GM13976 (cell line): ENCODE measurements around the gene SETD2.

Source experiments
- DNase-seq: peaks from one replicate; pipeline ENCODE4 v3.0.0; 2012; ENCODE audit warnings: low spot score
- in situ Hi-C: fragments of 300-500 bp; cut with MboI; formaldehyde crosslinking; loops from one replicate; pipeline ENCODE4 v1.12.0; 2022; ENCODE audit warnings: low sequenced_read_pairs, mixed read lengths, inconsistent platforms; ENCODE audit not compliant: unreplicated experiment
- TF ChIP-seq, protein P1 (sequence below): IDR thresholded peaks from 2 replicates; pipeline ENCODE4 v1.5.1; 2012; ENCODE audit warnings: borderline replicate concordance, mild to moderate bottlenecking; ENCODE audit not compliant: insufficient read depth; ENCODE audit errors: extremely low read depth, missing control alignments, control extremely low read depth

Gene SETD2

DNA sequence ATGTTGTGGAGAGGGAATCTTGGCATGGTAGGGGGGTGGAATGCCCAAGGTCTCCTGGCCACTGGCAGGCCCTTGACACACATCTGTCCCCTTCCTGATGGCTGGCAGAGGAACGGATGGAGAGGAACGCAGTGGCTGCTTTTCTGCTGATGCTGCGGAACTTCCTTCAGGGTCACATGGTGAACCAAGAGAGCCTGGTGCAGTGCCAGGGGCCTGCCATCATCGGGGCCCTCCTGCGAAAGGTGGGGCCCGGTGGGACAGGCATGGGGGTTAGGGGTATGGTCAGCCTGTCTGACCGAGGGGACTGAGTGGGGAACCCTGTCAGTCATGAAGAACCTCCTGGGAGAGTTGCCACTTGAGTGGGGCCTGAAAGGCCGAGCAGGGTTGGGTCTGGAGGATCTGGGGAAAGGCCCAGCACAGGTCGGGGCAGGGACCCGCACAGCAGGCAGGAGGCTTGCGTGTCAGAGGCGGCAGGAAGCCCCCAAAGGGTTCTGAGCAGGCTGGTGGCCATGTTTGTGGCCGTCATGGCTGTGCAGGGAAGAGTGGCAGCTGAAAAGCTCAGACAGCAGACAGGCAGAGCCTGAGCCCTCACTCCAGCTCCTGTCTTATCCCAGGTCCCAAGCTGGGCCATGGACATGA, 166.3 kb downstream of the SETD2 start:
- TF ChIP-seq, protein P1, sequence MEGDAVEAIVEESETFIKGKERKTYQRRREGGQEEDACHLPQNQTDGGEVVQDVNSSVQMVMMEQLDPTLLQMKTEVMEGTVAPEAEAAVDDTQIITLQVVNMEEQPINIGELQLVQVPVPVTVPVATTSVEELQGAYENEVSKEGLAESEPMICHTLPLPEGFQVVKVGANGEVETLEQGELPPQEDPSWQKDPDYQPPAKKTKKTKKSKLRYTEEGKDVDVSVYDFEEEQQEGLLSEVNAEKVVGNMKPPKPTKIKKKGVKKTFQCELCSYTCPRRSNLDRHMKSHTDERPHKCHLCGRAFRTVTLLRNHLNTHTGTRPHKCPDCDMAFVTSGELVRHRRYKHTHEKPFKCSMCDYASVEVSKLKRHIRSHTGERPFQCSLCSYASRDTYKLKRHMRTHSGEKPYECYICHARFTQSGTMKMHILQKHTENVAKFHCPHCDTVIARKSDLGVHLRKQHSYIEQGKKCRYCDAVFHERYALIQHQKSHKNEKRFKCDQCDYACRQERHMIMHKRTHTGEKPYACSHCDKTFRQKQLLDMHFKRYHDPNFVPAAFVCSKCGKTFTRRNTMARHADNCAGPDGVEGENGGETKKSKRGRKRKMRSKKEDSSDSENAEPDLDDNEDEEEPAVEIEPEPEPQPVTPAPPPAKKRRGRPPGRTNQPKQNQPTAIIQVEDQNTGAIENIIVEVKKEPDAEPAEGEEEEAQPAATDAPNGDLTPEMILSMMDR: no peak
- no peak for DNase-seq
- in situ Hi-C loops: no loop called here

DNA sequence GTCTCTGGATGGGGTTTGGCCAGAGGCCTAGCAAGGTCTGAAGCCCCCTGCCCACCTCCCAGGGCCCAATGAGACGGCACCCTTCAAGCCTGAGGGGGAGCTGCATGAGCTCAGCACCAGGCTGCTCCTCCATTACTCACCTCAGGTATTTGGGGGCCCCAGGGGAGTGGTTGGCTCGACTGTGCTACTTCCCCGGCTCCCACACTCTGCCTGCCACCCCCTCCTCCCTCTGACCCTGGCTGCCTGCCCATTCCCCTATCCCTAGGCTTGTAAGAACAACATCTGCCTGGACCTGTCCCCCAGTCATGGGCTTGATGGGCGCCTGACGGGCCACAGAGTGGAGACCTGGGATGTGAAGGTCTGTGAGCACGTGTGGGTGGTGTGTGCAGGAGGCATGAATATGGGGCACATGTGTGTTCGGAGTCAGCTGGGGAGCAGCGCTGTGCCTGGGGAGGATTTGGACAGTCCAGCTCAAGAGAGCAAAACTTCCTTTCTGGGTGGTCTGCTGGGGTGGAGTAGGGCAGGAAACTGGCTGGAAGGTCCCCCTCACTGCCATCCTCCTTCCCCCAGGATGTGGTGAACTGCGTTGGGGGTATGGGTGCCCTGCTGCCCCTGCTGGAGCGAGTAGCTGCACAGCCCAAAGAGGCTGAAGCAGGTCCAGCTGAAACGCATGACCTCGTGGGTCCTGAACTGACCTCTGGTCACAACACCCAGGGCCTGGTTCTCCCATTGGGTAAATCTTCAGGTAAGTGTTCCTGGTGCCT, 167.0 kb downstream of the SETD2 start:
- in situ Hi-C loops: no loop called here
- TF ChIP-seq, protein P1: no peak
- no peak for DNase-seq

DNA sequence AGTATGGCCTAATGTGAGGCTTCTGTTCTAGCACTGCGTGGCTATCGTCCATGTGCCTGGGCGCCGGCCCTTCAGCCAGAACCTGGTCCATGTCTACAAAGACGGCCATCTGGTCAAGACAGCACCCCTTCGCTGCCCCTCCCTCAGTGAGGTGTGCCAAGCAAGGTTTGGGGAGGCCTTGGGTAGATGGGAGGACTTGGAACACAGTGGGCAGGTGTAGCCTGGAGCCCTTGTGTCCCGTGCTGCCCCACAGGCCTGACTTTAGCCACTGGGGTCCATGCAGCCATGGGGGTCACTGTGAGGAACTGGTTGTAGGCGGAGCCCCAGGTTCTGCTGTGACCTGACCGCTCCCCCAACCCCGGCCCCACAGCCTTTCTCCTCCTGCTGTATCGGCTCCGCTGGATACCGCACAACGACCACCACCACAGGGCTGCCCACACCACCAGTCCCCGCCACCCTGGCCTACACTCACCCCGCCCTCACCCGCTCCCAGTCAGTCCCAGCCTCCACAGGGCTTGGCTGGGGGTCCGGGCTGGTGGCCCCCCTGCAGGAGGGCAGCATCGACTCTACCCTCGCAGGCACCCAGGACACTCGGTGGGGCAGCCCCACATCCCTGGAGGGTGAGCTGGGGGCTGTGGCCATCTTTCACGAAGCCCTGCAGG, 167.9 kb downstream of the SETD2 start:
- no peak for DNase-seq
- in situ Hi-C loops: no loop called here
- TF ChIP-seq, protein P1: no peak

DNA sequence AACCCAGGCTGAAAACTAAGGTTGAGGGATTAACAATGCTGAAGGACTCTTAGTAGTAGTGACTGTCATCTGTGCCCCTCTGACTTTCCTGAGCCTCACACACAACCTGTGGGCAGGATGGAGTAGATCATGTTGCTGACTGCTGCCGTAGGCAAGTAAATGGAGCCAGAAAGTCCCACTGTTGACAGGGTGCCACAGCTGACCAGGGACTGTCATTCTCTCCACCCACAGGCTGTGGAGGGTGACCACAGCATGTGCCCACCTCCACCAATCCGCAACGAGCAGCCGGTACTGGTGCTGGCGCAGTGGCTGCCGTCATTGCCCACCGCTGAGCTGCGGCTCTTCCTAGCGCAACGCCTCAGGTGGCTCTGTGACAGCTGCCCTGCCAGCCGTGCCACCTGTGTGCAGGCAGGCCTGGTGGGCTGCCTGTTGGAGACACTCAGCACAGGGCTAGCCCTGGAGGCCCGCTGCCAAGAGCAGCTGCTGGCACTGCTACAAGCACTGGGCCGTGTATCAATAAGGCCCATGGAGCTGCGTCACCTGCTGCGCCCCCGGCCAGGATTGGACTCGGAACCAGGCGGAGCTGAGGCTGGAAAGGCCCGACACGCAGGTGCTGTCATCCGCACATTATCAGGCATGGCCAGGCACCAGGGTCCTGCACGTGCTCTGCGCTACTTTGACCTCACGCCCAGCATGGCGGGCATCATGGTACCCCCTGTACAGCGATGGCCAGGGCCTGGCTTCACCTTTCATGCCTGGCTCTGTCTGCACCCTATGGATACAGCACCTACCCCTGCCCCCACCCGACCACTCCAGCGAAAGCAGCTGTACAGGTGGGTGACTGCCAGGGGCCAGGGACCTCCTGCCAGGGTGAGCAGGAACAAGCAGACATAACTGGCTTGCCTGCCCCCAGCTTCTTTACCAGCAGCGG, 168.8 kb downstream of the SETD2 start:
- in situ Hi-C loops: no loop called here
- DNase-seq: no peak
- TF ChIP-seq, protein P1: no peak

DNA sequence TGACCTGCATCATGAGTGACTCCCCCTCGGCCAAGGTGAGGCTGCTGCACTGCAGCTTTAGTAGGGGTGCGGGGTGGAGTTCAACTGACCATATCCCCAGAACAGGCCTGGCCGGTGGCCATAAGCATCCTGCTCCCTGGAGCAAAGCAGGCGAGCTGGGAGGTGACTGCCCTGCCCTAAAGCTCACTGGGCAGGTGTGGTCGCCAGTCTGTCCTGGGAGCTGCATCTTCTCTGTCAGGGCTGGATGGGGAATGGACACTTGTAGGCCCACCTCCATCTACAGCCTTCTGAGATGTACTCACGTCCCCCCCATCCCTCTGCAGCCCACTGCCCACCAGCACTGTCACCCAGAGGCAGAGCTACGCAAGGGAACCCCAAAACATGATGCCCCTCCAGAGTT, 169.9 kb downstream of the SETD2 start:
- DNase-seq: no peak
- TF ChIP-seq, protein P1: no peak
- in situ Hi-C loops: no loop called here

DNA sequence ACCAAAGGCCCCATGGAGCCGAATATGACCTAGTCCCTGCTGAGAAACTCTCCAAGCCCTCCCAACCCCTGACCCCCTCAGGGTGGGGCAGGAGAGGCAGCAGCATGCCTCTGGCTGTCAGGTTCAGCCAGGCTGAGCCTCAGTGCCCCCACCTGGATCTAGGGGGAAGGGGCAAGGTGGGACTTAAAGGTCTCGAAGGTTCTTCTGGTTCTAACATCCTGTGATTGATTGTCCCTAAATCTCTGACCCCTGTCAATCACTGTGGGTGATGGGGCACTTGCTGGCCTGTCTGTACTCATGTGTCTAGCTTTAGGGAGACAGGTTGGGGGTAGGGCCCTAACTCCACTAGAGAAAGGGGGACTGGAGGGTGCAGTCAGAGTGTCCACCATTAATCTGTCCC, 170.6 kb downstream of the SETD2 start:
- in situ Hi-C loops: no loop called here
- DNase-seq: no peak
- TF ChIP-seq, protein P1: no peak
